GM06990 (cell line): ENCODE results near the gene CISD1.
A peak's percentile ranks its signal among the peaks of the same experiment; 100 is the strongest.
"Not testable (repeated sequence)": the region's sequence is repeated elsewhere in the genome, so short reads cannot be mapped to it uniquely, and the experiment has no call there.

Experiments used
- DNase-seq: peaks from one replicate; pipeline ENCODE4 v3.0.0-alpha.2; 2011; ENCODE audit not compliant: insufficient read length; ENCODE audit errors: extremely low read depth
- H3K27me3 ChIP-seq: replicated peaks from 2 replicates; pipeline ENCODE4 v1.6.0; 2011; ENCODE audit warnings: low read length; ENCODE audit not compliant: control insufficient read depth, insufficient read depth
- H3K36me3 ChIP-seq: 2 replicates; pipeline ENCODE4 v1.5.1; 2011; ENCODE audit warnings: low read length; ENCODE audit not compliant: control insufficient read depth, insufficient read depth
- H3K4me3 ChIP-seq: replicated peaks from 2 replicates; pipeline ENCODE4 v1.5.1; 2011; ENCODE audit warnings: low read depth, mild to moderate bottlenecking, control low read depth, low read length
- TF ChIP-seq, protein P1 (sequence below): IDR thresholded peaks from 2 replicates; pipeline ENCODE4 v1.5.1; 2011; ENCODE audit warnings: low read length, control low read depth, mild to moderate bottlenecking, inconsistent platforms; ENCODE audit not compliant: insufficient read depth, poor library complexity, severe bottlenecking

The CISD1 gene

GRCh38 chr10:58268946-58269781 is at the start of gene CISD1:
Gene CISD1 (plus strand): TSS chr10:58269162. CDS start chr10:58269274, 112 bp downstream.
- peak within 1 kb of the TSS; percentile 85 for H3K4me3 ChIP-seq
- TF ChIP-seq, protein P1, sequence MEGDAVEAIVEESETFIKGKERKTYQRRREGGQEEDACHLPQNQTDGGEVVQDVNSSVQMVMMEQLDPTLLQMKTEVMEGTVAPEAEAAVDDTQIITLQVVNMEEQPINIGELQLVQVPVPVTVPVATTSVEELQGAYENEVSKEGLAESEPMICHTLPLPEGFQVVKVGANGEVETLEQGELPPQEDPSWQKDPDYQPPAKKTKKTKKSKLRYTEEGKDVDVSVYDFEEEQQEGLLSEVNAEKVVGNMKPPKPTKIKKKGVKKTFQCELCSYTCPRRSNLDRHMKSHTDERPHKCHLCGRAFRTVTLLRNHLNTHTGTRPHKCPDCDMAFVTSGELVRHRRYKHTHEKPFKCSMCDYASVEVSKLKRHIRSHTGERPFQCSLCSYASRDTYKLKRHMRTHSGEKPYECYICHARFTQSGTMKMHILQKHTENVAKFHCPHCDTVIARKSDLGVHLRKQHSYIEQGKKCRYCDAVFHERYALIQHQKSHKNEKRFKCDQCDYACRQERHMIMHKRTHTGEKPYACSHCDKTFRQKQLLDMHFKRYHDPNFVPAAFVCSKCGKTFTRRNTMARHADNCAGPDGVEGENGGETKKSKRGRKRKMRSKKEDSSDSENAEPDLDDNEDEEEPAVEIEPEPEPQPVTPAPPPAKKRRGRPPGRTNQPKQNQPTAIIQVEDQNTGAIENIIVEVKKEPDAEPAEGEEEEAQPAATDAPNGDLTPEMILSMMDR: no peak
- DNase-seq: peak; percentile 99
- H3K27me3 ChIP-seq: no peaks in the 10 kb centered on the region
- no peaks in the 10 kb centered on the region for H3K36me3 ChIP-seq

- no peak for DNase-seq
- Histone ChIP-seq H3K36me3 (peaks cover 1% of the 10 kb centered on the region; the same call in 1 of the 2 replicates), H3K4me3 (no peak overlapping the region), H3K27me3 (no peaks in the 10 kb centered on the region)
- TF ChIP-seq, protein P1: no peak
These were observed 49.1 kb upstream of the CISD1 start for GRCh38 chr10:58219875-58220274.

DNA sequence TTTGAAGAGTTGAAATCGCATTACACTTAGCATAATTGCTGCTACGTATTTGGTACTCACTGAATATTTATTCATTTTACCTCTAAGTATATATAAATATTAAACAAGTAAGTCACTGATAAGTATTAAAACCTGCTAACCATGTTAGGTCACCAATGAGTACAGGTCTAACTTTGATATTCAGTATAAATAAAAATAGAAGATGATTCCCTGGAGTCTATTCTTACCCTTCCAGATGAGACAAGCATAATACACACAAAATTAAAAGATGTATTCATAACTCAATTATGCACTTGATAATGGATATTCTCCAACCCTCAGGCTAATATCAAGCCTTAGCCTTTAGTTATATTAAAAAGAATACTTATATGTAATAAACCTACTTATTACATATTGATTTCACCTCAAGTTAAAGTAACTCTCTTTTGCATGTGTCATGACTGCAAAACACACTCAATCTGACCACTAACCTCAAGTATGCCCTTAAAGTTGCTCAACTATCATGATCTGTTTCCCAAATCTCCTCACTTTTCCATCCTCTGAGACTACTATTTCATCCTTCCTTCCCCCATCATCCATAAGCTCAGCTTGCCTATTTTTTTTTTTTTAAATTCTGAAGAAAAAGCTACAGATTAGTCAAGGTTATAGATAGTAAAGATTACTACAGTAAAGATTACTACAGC is 48.1 kb upstream of the CISD1 start:
- Histone ChIP-seq H3K36me3 (peaks cover 1% of the 10 kb centered on the region; the same call in 1 of the 2 replicates), H3K27me3 (no peaks in the 10 kb centered on the region), H3K4me3 (no peak overlapping the region)
- TF ChIP-seq, protein P1: no peak
- DNase-seq: no peak

GRCh38 chr10:58225654-58226053 is 43.3 kb upstream of the CISD1 start:
- TF ChIP-seq, protein P1: no peak

GRCh38 chr10:58229856-58230255 is 39.1 kb upstream of the CISD1 start:
- not testable (repeated sequence) for DNase-seq, H3K27me3 ChIP-seq, H3K36me3 ChIP-seq, H3K4me3 ChIP-seq

More at GRCh38 chr10:58225654-58226053, 43.3 kb upstream of the CISD1 start:
- H3K27me3 ChIP-seq: no peaks in the 10 kb centered on the region
- H3K36me3 ChIP-seq: no peaks in the 10 kb centered on the region
- DNase-seq: no peak
- H3K4me3 ChIP-seq: no peak overlapping the region
